ENCODE results near the gene EPHA8. TPM values are rescaled to one million over a fixed set of nuclear protein-coding genes. Genes with fewer than 3 reads are reported as not detected.
A peak's percentile ranks its signal among the peaks of the same experiment; 100 is the strongest.

The EPHA8 gene
- total and polyA plus RNA-seq, 9 of the 15 experiments (the other 6 are each of a cell fraction or from before 2014, with no cell fraction given) = not detected

DNA sequence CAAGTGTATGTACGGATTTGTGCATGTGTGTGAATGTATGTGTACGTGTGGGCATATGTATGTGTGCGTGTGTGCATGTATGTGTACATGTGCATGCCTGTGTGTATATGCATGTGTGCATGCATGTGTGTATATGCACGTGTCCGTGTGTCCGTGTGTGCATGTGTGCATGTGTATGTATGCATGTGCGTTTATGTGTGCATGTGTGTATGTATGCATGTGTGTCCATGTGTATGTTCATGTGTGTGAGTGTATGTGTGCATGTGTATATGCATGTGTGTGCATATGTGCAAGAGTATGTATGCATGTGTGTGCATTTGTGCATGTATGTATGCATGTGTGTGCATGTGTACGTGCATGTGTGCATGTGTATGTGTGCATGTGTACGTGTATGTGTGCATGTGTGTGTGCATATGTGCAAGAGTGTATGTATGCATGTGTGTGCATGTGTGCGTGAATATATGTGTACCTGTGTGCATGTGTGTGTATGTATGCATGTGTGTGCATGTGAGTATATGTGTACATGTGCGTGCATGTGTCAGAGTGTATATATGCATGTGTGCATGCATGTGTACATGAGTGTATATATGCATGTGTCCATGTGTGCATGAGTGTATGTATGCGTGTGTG lies 15.6 kb downstream of the EPHA8 start:
- ChIA-PET POLR2A (no interaction called here), CTCF (ENCODE audit: low intra/inter-chr PET ratio) (no interaction called here)
- Histone ChIP-seq H4K20me1 (replicated peaks; ENCODE audit: control insufficient read depth, insufficient read depth, low read length) (peaks cover 4% of the 10 kb centered on the region; the same call in 1 of the 2 replicates), H2AFZ (ENCODE audit: low read depth, low read length) (no peak overlapping the region), H3K4me3 (no peak overlapping the region), H3K79me2 (ENCODE audit: control insufficient read depth, insufficient read depth, low read length) (no peaks in the 10 kb centered on the region), H3K9me3 (replicated peaks; ENCODE audit: control insufficient read depth, insufficient read depth, low read depth, low read length) (peaks cover 18% of the 10 kb centered on the region), H3K27me3 (ENCODE audit: control insufficient read depth in 2 of 2, insufficient read depth in 2 of 2, low read length in 2 of 2) (peaks cover 14 to 61% of the 10 kb centered on the region in 2 experiments; a peak in 4 of 5 replicates), H3K4me2 (ENCODE audit: insufficient read depth, low read length) (no peak overlapping the region), H3K4me1 (replicated peaks in 1 of 2; ENCODE audit: control insufficient read depth in 2 of 2, insufficient read depth in 2 of 2, low read length in 2 of 2) (peaks cover 0 to 3% of the 10 kb centered on the region in 2 experiments; a peak in 1 of 5 replicates), H3K27ac (ENCODE audit: extremely low read depth, low read depth, low read length) (no peak overlapping the region), H3K36me3 (ENCODE audit: control insufficient read depth, insufficient read depth, low read length) (no peaks in the 10 kb centered on the region), H3K9ac (ENCODE audit: insufficient read depth in 1 of 2, low read depth in 2 of 2, low read length in 2 of 2) (no peak overlapping the region), H3K9me1 (ENCODE audit: control insufficient read depth, insufficient read depth, low read length) (no peaks in the 10 kb centered on the region)
- FAIRE-seq (peak; percentile 35), ATAC-seq (no peak), DNase-seq (ENCODE audit: extremely low read depth in 1 of 4, low spot score in 3 of 4) (no peak)
- BruUV-seq (replicated peaks) = no TSS peak
- WGBS (ENCODE audit: insufficient coverage, low coverage, missing lambda C conversion rate) = 10% methylated on average over 12 of the region's 12 CpGs
- in situ Hi-C loops (cut with MboI) (no loop called here), intact Hi-C loops (cut with micrococcal nuclease) (no loop called here)
- no peak for TF ChIP-seq ZNF583 (CRISPR knock-in tag; IDR thresholded peaks at IDR 0.05)
- no peak for TF ChIP-seq L3MBTL2 (IDR thresholded peaks at IDR 0.05)
- peak in 1 of 2 experiments; percentile 44; a peak in 1 of 4 replicates for TF ChIP-seq KDM1A (IDR thresholded peaks at IDR 0.05)
- no peak for TF ChIP-seq ZNF518B (CRISPR knock-in tag; IDR thresholded peaks at IDR 0.05)
- no peak for TF ChIP-seq BCL6 (CRISPR knock-in tag; IDR thresholded peaks at IDR 0.05)
- no peak for TF ChIP-seq MAFF (IDR thresholded peaks at IDR 0.05; ENCODE audit: low read length)
- TF ChIP-seq NCOA6 (IDR thresholded peaks at IDR 0.05) = no peak
- peak; percentile 56; the same call in 1 of the 2 replicates for TF ChIP-seq ZC3H4 (CRISPR knock-in tag; IDR thresholded peaks at IDR 0.05; ENCODE audit: borderline replicate concordance)
- TF ChIP-seq RBBP5 (IDR thresholded peaks at IDR 0.05; ENCODE audit: borderline replicate concordance, insufficient read depth, low read length, poor library complexity, severe bottlenecking) = no peak
- no peak for TF ChIP-seq SIN3B (IDR thresholded peaks at IDR 0.05; ENCODE audit: low read depth)
- TF ChIP-seq PHTF2 (CRISPR knock-in tag; IDR thresholded peaks at IDR 0.05) = no peak
- TF ChIP-seq ZC3H8 (IDR thresholded peaks at IDR 0.05) = no peak
- no peak for TF ChIP-seq FOXM1 (IDR thresholded peaks at IDR 0.05; ENCODE audit: low read depth)
- TF ChIP-seq FOXM1 (CRISPR knock-in tag; IDR thresholded peaks at IDR 0.05; ENCODE audit: low read depth) = no peak
- no peak for TF ChIP-seq ZBED1 (IDR thresholded peaks at IDR 0.05)
- no peak for TF ChIP-seq XRCC3 (IDR thresholded peaks at IDR 0.05)
- TF ChIP-seq SMAD4 (CRISPR knock-in tag; conservative IDR thresholded peaks at IDR 0.05) = no peak
- TF ChIP-seq ARID4B (CRISPR knock-in tag; IDR thresholded peaks at IDR 0.05) = no peak

All from K562 (cell line).